Nephron (organoid): ENCODE measurements around the gene WWOX.

Experiments used
- H3K27ac Mint-ChIP-seq, 3 experiments: 2 replicates each; pipeline ENCODE4 v1.8.0; 2020; ENCODE audit warnings: mixed read lengths in 3 of 3, mild to moderate bottlenecking in 2 of 3, moderate library complexity in 1 of 3
- H3K27me3 Mint-ChIP-seq: 2 replicates; pipeline ENCODE4 v1.8.0; 2021; ENCODE audit warnings: low read depth, mild to moderate bottlenecking, moderate library complexity, mixed read lengths
- H3K36me3 Mint-ChIP-seq: 2 replicates; pipeline ENCODE4 v1.8.0; 2020; ENCODE audit warnings: low read depth, mixed read lengths
- H3K4me1 Mint-ChIP-seq: 2 replicates; pipeline ENCODE4 v1.8.0; 2020; ENCODE audit warnings: mixed read lengths
- H3K4me3 Mint-ChIP-seq, 3 experiments: 2 replicates each; pipeline ENCODE4 v1.8.0; 2020; ENCODE audit warnings: mild to moderate bottlenecking in 3 of 3, mixed read lengths in 3 of 3, moderate library complexity in 2 of 3
- H3K9me3 Mint-ChIP-seq: 2 replicates; pipeline ENCODE4 v1.8.0; 2020; ENCODE audit warnings: mixed read lengths
- TF ChIP-seq, protein P1 (sequence below), 3 experiments: fragments of 200-600 bp; sonication (generic); IDR thresholded peaks; one replicate each; pipeline ENCODE4 v1.5.0; 2021; ENCODE audit warnings: antibody characterized with exemption in 3 of 3; ENCODE audit not compliant: unreplicated experiment in 3 of 3

The WWOX gene

DNA sequence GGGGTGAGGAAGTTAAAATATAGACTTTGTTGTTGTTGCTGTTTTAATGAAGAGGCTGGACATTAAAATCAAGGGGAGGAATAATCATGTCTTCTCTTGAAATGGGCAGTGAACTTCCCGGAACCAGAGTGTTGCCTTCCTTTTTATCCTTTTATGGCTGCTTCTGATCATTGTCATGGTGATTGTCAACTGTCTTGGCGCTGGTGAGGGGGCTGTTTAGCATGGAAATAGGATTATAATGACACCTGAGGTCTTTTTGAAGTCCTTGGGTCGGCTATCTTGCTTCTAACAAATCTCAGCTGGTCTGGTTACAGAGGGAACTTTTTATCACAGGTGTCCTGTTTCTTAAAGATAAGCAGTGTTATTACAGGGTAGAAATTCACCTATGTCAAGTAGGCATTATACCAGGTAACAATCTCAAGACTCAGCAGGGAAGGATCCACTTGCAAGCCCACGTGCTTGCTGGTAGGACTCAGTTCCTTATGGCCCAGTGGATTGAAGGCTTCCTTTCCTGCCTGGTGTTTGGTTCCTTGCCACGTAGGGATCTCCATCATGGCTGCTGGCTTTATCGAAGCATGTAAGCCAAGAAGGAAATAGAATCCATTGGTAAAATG is 349.3 kb downstream of the WWOX start:
- Mint-ChIP-seq H3K27me3 (no peaks in the 10 kb centered on the region), H3K4me1 (peaks cover 43% of the 10 kb centered on the region), H3K27ac (peak overlapping the region in 1 of 3 experiments; percentile 82), H3K36me3 (no peaks in the 10 kb centered on the region), H3K4me3 (no peak overlapping the region), H3K9me3 (no peaks in the 10 kb centered on the region)
- TF ChIP-seq, protein P1, sequence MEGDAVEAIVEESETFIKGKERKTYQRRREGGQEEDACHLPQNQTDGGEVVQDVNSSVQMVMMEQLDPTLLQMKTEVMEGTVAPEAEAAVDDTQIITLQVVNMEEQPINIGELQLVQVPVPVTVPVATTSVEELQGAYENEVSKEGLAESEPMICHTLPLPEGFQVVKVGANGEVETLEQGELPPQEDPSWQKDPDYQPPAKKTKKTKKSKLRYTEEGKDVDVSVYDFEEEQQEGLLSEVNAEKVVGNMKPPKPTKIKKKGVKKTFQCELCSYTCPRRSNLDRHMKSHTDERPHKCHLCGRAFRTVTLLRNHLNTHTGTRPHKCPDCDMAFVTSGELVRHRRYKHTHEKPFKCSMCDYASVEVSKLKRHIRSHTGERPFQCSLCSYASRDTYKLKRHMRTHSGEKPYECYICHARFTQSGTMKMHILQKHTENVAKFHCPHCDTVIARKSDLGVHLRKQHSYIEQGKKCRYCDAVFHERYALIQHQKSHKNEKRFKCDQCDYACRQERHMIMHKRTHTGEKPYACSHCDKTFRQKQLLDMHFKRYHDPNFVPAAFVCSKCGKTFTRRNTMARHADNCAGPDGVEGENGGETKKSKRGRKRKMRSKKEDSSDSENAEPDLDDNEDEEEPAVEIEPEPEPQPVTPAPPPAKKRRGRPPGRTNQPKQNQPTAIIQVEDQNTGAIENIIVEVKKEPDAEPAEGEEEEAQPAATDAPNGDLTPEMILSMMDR (IDR thresholded peaks at IDR 0.05; ENCODE audit: unreplicated experiment in 3 of 3): no peak

DNA sequence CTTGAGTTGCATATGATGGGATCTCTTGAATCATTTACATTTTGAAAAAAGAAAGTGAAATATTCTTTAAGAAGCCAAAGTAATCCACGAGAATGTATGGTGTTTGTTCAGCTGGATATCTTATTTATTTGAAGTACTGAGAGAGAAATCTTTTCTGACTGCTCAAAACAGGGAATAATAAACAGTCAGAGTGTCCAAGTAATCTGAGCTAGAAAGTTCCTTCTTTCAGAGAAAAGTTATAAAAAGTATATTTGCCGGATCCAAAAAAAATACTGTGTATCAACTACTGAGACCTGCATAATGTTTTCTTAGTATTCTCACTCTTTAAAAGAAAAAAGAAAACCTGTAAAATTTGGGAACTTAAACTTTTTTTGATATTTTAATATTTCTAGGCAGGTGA is 350.8 kb downstream of the WWOX start:
- H3K27ac Mint-ChIP-seq: peak overlapping the region in 2 of 3 experiments; percentile 82 to 90
- H3K36me3 Mint-ChIP-seq: no peaks in the 10 kb centered on the region
- TF ChIP-seq, protein P1 (IDR thresholded peaks at IDR 0.05; ENCODE audit: unreplicated experiment in 3 of 3): no peak
- peak overlapping the region in 1 of 3 experiments; percentile 46 for H3K4me3 Mint-ChIP-seq
- no peaks in the 10 kb centered on the region for H3K27me3 Mint-ChIP-seq
- no peaks in the 10 kb centered on the region for H3K9me3 Mint-ChIP-seq
- peaks cover 41% of the 10 kb centered on the region for H3K4me1 Mint-ChIP-seq

DNA sequence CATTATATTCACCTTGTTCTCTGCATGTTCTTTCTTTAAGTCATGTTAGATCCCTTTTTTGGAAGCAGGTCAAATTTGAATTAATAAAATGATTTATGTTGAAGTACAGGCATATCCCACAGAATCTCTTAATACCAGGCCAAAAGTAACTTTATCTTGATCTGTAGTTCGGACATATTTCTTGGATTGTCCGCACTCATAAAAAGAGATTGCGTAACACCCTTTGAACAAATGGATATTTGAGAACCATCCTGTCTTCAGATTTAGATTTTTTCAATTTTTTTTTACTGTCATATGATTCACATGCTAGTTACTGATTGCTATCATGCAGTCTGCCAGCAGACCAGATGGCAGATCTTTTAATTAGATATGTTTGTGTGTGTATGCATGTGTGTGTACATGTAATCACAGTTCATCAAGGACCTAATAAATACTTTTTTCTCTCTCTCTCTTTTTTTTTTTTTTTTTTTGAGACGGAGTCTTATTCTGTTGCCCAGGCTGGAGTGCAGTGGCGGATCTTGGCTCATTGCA is 352.6 kb downstream of the WWOX start:
- peak overlapping the region in 2 of 3 experiments; percentile 21 to 82 for H3K27ac Mint-ChIP-seq
- H3K9me3 Mint-ChIP-seq: no peaks in the 10 kb centered on the region
- no peaks in the 10 kb centered on the region for H3K36me3 Mint-ChIP-seq
- no peaks in the 10 kb centered on the region for H3K27me3 Mint-ChIP-seq
- TF ChIP-seq, protein P1 (IDR thresholded peaks at IDR 0.05; ENCODE audit: unreplicated experiment in 3 of 3): no peak
- peak overlapping the region in 1 of 3 experiments; percentile 37 for H3K4me3 Mint-ChIP-seq
- peaks cover 36% of the 10 kb centered on the region for H3K4me1 Mint-ChIP-seq

DNA sequence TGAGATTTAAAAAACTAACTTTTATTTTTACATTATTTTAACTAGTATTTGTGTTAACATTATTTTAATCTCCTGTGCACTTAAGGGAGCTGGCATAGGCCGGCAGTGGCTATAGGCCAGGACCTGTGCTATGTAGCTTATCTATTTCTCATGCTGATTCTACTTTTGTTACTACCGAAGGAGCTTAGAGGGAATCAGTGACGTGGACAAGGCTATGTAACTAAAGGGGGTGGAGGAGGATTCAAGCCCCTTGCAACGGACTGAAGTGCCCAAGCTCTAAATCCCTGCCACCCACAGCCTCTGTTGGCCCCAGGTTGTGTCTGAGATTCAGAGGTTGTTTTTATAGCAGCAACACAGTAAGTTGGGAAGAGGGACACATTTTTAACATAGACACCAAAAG is 356.4 kb downstream of the WWOX start:
- peaks cover 12% of the 10 kb centered on the region for H3K4me1 Mint-ChIP-seq
- H3K27ac Mint-ChIP-seq: no peak overlapping the region
- no peaks in the 10 kb centered on the region for H3K27me3 Mint-ChIP-seq
- no peak overlapping the region for H3K4me3 Mint-ChIP-seq
- no peaks in the 10 kb centered on the region for H3K9me3 Mint-ChIP-seq
- H3K36me3 Mint-ChIP-seq: no peaks in the 10 kb centered on the region
- TF ChIP-seq, protein P1 (IDR thresholded peaks at IDR 0.05; ENCODE audit: unreplicated experiment in 3 of 3): no peak

DNA sequence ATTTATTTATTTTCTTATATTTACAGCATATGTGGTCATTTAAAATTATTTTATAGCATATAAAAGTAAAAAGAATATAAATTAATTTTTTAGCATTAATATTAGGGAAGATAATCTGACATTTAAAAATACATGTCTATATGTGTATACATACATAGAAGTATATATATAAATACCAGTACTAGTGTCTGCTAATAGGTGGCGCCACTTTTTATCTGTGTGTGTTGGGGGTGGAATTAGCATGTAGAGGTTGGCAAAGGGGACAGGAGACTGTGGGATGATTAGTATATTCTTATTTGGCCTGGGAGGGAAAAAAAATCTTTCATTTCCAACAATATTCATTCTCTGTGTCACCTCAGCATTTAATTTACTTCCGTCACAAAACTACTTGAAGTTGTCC is 359.1 kb downstream of the WWOX start:
- Mint-ChIP-seq H3K27me3 (peaks cover 20% of the 10 kb centered on the region), H3K4me1 (peaks cover 24% of the 10 kb centered on the region), H3K36me3 (peaks cover 1% of the 10 kb centered on the region), H3K9me3 (peaks cover under 1% of the 10 kb centered on the region), H3K27ac (no peak overlapping the region), H3K4me3 (no peak overlapping the region)
- TF ChIP-seq, protein P1 (IDR thresholded peaks at IDR 0.05; ENCODE audit: unreplicated experiment in 3 of 3): peak in 1 of 3 experiments; percentile 16

DNA sequence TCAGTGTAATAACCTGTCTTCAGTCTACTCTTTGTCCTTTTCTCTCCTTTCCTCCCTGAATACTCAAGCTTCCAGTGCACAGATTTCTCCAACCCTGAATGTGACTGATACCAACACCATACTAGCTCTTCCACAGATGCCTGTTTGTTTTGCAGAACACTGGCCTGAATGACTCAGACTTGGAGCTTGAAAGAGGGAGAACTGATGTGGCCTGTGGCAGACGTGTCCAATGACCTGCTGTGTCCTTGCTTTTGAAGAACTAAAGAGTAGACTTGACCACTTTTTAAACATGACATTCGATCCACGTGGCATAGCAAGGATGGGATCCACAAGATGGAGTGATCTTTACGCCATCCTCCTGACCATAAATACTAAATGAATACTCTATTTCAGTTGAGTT is 361.0 kb downstream of the WWOX start:
- Mint-ChIP-seq H3K9me3 (peaks cover 13% of the 10 kb centered on the region), H3K4me1 (peaks cover 26% of the 10 kb centered on the region), H3K27me3 (peaks cover 36% of the 10 kb centered on the region), H3K36me3 (peaks cover 11% of the 10 kb centered on the region), H3K27ac (peak overlapping the region in 1 of 3 experiments; percentile 12), H3K4me3 (no peak overlapping the region)
- TF ChIP-seq, protein P1 (IDR thresholded peaks at IDR 0.05; ENCODE audit: unreplicated experiment in 3 of 3): no peak
